Superior temporal gyrus (tissue), 1 donor: ENCODE results near the gene RIPOR3.
"Not testable (repeated sequence)": the region's sequence is repeated elsewhere in the genome, so short reads cannot be mapped to it uniquely, and the experiment has no call there.

Source experiments
- DNase-seq: peaks from one replicate; pipeline ENCODE4 v3.0.0-alpha.2; 2016; ENCODE audit errors: extremely low spot score

RIPOR3 gene

DNA sequence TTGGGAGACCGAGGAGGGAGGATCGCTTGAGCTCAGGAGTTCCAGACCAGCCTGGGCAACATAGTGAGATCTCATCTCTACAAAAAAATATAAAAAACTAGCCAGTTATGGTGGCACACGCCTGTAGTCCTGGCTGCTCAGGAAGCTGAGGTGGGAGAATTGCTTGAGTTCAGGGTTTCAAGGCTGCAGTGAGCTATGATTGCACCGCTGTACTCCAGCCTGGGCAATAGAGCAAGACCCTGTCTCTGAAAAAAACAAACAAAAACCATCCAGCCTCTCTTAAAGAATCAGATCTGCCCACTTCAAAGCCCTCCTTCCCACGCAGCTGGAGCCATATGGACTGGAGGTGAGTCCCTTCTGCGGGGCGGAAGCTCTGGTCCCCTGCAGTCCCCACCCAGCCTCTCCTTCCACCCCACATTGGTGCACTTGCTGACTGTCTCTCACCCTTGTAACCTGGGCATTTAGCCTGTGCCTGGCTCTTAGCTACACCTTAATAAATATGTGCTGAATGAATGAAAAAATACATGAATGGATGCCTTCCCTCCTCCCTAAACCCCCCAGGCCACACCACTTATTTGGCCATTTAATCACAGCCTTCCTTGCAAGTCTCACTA is 32.9 kb upstream of the RIPOR3 start:
- DNase-seq = no peak

DNA sequence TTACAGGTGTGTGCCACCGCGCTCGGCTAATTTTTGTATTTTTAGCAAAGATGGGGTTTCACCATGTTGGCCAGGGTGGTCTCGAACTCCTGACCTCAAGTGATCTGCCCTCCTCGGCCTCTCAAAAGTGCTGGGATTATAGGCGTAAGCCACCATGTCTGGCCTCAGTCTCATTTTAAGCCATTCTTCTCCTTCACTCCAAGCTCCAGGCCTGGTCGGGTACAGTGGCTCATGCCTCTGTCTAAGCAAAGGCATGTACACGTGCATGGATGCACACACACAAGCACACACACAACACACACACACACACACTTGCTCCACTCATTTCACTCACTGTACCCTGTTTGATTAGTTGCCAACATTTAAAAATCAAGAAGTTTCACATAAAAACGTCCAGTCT is 32.3 kb upstream of the RIPOR3 start:
- DNase-seq = no peak

DNA sequence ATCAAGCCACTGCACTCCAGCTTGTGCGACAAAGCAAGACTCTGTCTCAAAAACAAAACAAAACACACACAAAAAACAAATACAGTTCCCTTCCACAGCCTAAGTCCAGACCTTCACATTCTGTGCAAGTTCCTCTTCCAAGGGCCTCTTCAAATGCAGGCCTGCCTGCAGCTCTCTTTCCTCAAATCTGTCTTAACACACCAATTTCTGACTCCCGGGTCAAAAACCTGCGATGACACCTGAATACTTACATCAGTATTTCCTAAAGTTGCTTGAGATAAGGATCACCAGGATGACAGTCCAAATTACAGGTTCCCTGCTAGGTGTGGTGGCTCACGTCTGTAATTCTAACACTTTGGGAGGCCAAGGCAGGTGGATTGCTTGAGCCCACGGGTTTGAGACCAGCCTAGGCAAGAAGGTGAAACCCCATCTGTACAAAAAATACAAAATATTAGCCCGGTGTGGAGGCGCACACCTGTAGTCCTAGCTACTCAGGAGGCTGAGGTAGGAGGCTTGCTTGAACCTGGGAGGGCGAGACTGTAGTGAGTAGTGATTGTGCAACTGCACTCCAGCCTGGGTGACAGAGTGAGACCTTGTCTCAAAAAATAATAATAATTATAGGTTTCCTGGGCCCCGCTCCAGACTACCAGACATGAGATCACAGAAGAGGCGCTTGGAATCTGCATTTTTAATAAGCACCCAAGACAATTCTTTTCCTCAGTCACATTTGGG is 31.2 kb upstream of the RIPOR3 start:
- DNase-seq = no peak

DNA sequence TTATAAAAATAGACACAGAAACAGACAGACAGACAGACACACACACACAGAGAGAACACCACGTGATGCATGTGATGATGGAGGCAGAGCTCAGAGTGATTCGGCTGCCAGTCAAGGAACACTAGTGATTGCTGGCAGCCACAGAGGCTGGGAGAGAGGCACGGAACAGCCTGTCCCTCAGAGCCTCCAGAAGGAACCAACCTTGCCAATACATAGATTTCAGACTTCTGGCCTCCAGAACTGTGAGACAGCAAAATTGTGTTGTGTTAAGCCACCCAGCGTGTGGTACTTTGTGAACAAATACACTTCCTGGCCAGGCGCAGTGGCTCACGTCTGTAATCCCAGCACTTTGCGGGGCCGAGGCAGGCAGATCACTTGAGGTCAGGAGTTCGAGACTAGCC is 30.5 kb upstream of the RIPOR3 start:
- DNase-seq = no peak

DNA sequence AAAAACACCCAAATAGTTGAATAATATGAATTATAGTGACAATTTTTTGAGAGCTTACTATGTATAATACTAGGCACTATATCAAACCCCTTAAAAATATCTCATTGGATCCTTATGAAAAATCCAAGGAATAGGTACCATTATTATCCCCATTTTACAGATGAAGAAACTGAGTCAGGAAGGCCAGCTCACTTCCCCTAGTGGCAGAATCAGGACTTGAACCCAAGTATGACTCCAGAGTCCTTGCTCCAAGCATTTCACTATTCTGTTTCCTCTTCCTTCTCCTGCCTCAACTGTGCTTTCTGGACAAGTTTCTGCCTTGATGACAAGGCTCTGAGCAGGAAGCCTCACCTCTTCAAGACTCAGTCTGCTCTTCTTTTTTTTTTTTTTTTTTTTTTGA is 29.2 kb upstream of the RIPOR3 start:
- DNase-seq = no peak

DNA sequence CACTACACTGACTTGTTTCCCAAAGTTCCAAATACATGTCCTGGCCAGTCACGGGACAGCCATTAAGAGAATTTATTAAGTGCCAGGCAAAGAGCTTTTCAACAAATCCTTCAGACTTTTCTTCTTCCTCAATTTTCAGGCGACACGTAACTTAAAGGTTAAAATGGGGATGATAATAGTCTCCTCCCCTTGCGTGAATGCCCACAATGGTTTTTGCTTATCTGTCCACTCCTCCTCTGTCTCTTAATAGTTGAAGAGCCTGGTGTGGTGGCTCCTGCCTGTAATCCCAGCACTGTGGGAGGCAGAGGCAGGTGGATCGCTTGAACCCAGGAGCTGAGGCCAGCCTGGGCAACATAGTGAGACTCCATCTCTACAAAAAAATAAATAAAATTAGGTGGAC is 28.7 kb upstream of the RIPOR3 start:
- no peak for DNase-seq

DNA sequence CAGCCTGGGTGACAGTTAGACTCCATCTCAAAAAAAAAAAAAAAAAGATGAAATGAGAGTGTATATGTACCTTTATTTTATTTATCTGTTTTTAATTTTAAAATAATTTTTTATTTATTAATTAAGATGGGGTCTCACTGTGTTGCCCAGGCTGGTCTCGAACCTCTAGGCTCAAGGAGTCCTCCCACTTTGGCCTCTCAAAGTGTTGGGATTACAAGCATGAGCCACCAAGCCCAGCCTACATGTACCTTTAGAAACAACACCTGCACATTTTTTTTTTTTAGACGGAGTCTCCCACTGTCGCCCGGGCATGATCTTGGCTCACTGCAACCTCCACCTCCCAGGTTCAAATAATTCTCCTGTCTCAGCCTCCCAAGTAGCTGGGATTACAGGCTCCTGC is 28.0 kb upstream of the RIPOR3 start:
- DNase-seq = no peak

DNA sequence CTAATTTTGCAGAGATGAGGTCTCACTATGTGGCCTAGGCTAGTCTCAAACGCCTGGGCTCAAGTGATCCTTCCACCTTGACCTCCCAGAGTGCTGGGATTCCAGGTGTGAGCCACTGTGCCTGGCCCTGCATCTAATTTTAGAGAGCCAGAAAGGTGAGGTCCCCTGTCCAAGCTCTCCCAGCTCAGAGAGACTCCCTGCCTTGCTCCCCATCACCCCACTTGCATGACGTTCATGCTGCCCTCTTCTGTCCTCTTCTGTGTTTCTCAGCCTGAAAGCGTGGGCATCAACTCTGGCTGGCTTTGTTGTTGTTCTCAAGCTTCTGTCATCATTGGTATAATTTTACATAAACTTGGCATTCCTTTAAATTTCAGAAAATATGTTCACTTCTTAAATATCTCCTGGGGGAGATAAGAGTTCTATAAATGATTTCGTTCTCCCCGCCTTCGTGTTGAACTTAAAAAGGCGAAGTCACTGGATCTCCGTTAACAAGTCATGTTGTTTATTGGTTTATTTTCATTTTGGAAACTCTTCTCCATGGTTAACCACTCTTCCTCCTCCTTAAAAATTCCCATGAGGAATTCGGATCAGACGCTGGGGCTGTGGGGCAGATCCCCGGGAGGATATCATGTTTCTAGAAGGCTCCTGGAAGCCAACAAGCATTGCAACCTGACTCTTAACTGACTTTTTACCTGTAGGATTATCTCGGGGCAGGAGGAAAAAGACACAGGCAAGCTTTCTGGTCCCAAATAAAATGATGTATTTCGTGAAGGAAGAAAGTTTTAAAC is 26.8 kb upstream of the RIPOR3 start:
- peak; percentile 18 for DNase-seq

DNA sequence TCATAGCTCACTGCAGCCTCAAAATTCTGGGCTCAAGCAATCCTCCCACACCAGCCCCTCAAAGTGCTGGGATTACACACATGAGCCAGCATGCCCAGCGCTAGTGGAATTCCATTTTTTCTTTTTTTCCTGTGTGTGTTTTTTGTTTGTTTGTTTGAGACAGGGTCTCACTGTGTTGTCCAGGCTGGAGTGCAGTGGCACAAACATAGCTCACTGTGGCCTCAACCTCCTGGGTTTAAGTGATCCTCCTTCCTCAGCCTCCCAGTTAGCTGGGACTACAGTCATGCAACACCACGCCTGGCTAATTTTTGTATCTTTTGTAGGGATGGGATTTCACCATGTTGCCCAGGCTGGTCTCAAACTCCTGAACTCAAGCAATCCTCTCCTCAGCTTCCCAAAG is 26.0 kb upstream of the RIPOR3 start:
- DNase-seq = no peak

DNA sequence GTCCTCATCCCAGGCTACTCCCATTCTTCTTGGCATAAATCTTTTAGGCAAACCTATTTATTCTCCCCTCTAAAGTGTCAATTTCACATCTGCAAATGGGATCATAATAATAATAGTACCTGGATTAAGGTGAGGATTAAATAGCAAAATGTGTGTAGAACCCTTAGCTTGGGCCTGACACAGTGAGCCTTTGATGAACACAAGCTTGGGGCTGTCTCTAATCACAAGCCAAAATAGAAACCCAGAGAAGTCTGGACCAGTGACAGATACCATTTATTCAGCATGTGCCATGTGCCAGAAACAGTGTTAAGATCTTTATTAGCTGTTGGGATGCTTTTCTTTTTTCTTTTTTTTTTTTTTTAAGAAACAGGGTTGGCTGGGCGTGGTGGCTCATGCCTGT is 25.2 kb upstream of the RIPOR3 start:
- DNase-seq = no peak

DNA sequence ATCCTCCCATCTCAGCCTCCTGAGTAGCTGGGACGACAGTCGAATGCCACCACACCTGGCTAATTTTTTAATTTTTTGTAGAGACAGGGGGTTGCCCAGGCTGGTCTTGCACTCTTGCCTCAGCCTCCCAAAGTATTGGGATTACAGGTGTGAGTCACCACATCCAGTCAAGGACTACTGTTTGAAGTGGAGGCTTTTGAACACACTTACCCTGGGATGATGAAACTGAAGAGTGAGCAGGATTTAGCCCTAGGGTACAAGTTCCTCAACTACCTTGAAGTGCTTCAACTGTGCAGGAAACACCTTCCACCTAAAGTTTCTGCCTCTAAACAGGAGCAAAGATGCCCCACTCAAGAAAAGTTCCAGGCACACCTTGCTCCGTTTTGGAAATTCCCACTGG is 24.4 kb upstream of the RIPOR3 start:
- no peak for DNase-seq

DNA sequence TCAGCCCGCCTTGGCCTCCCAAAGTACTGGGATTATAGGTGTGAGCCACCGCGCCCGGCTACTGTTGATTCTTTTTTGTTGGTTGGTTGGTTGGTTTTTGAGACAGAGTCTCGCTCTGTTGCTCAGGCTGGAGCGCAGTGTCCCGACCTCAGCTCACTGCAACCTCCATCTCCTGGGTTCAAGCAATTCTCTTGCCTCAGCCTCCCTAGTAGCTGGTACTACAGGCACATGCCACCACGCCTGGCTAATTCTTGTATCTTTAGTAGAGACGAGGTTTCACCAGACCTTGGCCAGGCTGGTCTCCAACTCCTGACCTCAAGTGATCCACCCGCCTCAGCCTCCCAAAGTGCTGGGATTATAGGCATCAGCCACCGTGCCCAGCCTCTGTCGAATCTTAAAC is 23.1 kb upstream of the RIPOR3 start:
- not testable (repeated sequence) for DNase-seq

DNA sequence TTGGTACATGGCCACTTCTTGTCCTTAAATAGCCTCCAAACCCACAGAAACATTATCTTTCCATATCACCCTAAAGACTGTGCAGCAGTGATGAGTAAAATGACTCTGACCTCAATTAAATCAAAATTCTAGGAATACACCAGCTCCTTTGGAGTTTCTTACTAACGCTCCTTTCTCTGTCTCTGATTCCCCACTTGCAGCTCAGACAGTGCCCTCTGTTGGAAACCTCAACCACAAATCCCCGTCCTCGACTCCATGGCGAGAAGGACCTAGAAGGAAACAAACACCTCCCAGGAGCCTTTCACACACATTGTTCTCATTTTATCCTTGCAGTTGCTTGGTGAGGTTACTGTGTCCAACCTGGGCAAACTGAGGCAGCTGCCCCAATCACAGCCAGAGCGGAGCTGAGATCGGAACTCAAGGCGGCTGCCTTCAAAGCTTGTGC is 22.3 kb upstream of the RIPOR3 start:
- DNase-seq = no peak

DNA sequence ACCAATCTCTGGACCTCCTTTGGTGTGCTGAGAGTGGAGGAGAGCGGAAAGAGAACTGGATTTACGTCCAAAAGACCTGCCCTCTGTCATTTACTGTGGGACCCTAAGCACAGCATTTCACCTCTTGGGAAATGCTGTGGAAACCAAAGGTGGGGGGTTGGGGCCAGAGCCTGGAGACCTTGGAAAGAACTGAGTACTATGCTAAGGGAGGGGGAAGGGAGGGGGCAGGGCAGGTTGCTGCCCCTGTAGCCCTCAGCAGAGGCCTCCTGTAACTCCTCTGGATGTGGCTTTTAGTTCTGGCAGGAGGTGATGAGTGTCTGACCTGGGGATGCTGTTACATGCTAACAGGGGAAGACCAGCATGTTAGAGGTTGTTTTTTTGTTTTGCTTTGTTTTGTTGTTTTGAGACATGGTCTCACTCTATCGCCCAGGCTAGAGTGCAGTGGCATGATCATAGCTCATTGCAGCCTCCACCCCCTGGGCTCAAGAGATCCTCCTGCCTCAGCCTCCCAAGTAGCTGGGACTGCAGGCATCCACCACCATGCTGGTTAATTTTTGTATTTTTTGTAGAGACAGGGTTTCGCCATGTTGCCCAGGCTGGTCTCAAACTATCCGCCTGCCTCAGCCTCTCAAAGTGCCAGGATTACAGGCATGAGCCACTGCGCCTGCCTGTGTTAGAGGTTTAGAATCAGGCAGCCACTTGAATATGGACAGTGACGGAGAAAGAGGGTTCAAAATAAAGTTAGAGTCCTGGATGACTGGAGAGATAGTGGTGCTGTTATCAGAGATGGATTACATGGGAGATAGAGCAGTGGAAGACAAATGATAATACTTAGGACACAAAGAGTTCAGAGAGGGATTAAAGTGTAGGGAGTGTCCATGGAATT is 21.7 kb upstream of the RIPOR3 start:
- DNase-seq = no peak

DNA sequence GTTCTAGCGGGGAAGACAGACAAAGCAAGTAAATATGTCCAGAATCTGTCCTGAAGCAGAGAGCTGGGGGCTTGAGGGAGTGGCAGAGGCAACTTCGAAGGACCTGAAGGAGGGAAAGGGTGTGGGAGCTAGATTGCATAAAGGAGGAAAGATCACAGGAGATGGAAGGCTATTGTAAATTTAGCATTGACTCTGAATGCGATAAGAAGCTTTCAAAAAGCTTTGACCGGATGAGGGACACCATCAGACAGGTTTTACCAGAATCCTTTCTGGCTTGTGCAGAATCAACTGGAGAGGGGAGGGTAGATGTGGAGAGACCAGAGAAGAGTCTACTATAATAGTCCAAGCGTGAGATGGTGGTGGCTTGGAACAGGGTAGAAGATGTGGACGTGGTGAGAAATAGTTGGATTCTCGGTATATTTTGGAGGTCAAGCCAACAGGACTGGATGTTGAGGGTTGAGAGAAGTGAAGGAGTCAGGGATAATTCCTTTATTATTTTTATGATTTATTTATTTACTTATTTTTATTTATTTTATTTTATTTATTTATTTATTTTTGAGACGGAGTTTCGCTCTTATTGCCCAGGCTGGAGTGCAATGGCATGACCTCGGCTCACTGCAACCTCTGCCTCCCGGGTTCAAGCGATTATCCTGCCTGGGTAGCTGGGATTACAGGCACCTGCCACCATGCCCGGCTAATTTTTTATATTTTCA is 19.9 kb upstream of the RIPOR3 start:
- no peak for DNase-seq

DNA sequence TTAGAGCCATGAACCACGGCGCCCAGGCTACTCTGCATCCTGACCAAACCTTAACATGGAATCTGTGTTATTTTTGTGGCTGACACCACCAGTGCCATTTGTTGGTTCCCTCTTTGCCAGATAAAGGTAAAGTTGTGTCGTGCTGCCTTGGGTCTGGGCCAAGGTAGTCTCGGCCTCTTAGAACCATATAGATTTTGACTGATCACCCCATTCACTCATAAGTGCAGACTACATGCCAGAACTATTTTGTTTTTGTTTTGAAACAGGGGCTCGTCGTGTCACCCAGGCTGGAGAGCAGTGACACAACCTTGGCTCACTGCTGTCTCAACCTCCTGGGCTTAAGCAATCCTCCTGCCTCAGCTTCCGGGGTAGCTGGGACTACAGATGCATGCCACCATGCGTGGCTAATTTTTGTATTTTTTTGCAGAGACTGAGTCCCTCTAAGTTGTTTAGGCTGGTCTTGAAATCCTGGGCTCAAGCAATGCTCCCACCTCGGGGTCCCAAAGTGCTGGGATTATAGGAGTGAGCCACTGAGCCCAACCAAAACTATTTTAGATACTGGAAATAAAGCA is 19.2 kb upstream of the RIPOR3 start:
- no peak for DNase-seq

DNA sequence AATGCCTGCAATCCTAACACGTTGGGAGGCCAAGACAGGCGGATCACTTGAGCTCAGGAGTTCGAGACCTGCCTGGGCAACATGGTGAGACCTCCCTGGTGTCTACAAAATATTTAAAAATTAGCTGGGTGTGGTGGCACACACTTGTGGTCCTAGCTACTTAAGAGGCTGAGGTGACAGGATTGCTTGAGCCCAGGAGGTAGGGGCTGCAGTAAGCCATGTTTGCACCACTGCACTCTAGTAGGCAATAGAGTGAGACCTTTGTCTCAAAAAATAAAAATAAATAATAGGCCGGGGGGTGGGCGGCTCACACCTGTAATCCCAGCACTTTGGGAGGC is 18.3 kb upstream of the RIPOR3 start:
- DNase-seq = no peak

DNA sequence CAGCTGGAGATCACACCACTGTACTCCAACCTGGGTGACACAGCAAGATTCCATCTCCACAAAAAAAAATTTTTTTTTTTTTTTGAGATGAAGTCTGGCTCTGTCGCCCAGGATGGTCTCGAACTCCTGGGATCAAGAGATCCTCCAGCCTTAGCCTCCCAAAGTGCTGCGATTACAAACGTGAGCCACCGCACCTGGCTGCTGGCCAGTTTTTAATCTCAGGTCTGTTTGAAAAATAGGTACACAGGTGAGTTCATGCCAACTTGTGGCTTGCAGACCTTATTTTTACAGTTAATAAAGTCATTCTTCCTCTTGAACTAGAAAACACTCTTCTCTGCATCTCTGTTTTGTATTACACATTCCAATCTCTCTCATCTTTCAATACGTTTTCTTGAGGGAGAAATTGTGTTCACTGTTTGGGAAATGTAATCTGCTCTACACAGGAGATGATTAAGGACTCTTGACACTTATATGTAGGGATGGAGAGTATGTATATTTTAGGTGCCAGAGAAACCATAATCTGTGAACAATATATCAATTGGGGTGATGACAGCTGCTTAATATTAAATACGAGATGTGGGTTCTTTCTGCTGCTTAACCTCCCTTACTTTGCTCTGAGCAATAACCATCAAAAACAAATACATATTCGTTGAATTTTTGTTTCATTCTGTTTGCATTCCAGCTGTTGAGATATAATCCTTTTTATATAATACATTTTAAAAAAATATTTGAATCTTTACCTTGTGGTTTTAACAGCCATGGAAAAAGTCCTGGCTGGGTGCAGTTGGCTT is 17.7 kb upstream of the RIPOR3 start:
- DNase-seq = no peak

DNA sequence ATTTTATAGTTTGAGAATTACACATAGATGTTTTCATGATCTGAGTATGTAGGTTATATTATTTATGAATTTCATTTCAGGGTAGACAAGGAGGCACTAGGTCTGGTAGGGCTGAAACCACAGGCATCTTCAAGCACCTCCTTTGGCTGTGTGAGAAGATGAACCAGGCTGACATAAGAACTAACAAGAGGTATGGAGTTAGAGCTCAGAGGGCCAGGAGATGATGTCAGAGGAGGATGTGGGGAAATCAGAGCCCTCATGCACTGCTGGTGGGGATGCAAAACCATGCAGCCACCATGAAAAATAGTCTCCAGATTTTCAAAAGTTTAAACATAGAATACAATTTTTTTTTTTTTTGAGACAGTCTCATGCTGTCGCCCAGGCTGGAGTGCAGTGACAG is 13.6 kb upstream of the RIPOR3 start:
- DNase-seq = no peak

DNA sequence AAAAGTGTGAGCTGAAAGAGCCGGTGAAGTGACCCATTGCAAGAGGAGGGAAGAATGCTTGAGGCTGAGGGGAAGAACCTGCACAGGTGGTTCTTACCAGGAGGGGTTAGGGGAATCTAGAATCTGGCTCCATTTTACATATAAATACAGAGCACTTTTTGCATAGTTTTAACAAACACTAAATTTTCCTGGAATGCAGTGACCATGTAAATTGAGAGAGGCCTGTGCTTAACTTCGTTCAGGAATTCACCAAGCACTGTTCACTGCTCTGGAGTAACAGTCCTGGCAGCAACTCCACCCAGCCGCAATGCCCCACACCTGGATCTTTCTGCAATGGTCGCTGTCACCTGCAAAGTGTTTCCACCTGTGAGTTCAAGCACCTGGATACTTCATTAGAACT is 13.2 kb upstream of the RIPOR3 start:
- no peak for DNase-seq
